Keratinocyte (primary cell): ENCODE data around the gene SMG9. TPM values are rescaled to one million over a fixed set of nuclear protein-coding genes. Genes with fewer than 3 reads are reported as not detected.

Source experiments
- DNase-seq: peaks from one replicate; pipeline ENCODE4 v3.0.0-alpha.2; 2011; ENCODE audit warnings: low read depth, missing footprints, low spot score
- FAIRE-seq: peaks from 2 replicates; lab custom pipeline; 2011; peaks lifted over from hg19 to GRCh38; lab: Jason Lieb, UNC
- H2AFZ ChIP-seq: 2 replicates; pipeline ENCODE4 v1.6.0; 2012; ENCODE audit warnings: low read length, control low read depth, inconsistent platforms; ENCODE audit not compliant: control insufficient read depth
- H3K27ac ChIP-seq: 2 replicates; pipeline ENCODE4 v1.5.1; 2011; ENCODE audit warnings: low read length; ENCODE audit not compliant: control insufficient read depth, insufficient read depth
- H3K27me3 ChIP-seq: 3 replicates; pipeline ENCODE4 v1.6.0; 2011; ENCODE audit warnings: low read length; ENCODE audit not compliant: control insufficient read depth, insufficient read depth; ENCODE audit errors: extremely low read depth
- H3K36me3 ChIP-seq, 2 experiments: 2 replicates in 1 of 2; 3 replicates in 1 of 2; pipeline ENCODE4 v1.5.1; 2011; ENCODE audit warnings: low read length in 2 of 2, mild to moderate bottlenecking in 1 of 2; ENCODE audit not compliant: control insufficient read depth in 2 of 2, insufficient read depth in 2 of 2; ENCODE audit errors: extremely low read depth in 1 of 2
- H3K4me1 ChIP-seq: 3 replicates; pipeline ENCODE4 v1.5.1; 2011; ENCODE audit warnings: low read length; ENCODE audit not compliant: control insufficient read depth, insufficient read depth; ENCODE audit errors: extremely low read depth
- H3K4me2 ChIP-seq: 3 replicates; pipeline ENCODE4 v1.6.0; 2011; ENCODE audit warnings: low read depth, low read length; ENCODE audit not compliant: control insufficient read depth, insufficient read depth; ENCODE audit errors: extremely low read depth
- H3K4me3 ChIP-seq, 3 experiments: fragments of 200-600 bp in 1 of 3; sonication (generic) in 1 of 3; 2 replicates in 2 of 3; 3 replicates in 1 of 3; pipeline ENCODE4 v1.5.1; 2011 to 2016; ENCODE audit warnings: low read length in 3 of 3, mild to moderate bottlenecking in 3 of 3, control low read depth in 2 of 3, inconsistent platforms in 1 of 3, low read depth in 1 of 3, mixed read lengths in 1 of 3, mixed run types in 1 of 3, moderate library complexity in 1 of 3; ENCODE audit not compliant: control insufficient read depth in 2 of 3, insufficient read depth in 2 of 3; ENCODE audit errors: extremely low read depth in 1 of 3
- H3K79me2 ChIP-seq: 2 replicates; pipeline ENCODE4 v1.6.0; 2012; ENCODE audit warnings: low read length; ENCODE audit not compliant: control insufficient read depth, insufficient read depth
- H3K9ac ChIP-seq: 3 replicates; pipeline ENCODE4 v1.6.0; 2011; ENCODE audit warnings: low read length; ENCODE audit not compliant: control insufficient read depth, insufficient read depth; ENCODE audit errors: extremely low read depth
- H3K9me1 ChIP-seq: 3 replicates; pipeline ENCODE4 v1.6.0; 2011; ENCODE audit warnings: low read length; ENCODE audit not compliant: control insufficient read depth, insufficient read depth; ENCODE audit errors: extremely low read depth
- H3K9me3 ChIP-seq: 2 replicates; pipeline ENCODE4 v1.5.1; 2012; ENCODE audit warnings: low read depth, low read length; ENCODE audit not compliant: control insufficient read depth
- H4K20me1 ChIP-seq: 3 replicates; pipeline ENCODE4 v1.6.0; 2011; ENCODE audit warnings: low read length; ENCODE audit not compliant: control insufficient read depth, insufficient read depth; ENCODE audit errors: extremely low read depth
- EZH2 ChIP-seq: IDR thresholded peaks from one replicate; pipeline ENCODE4 v1.6.1; 2012; ENCODE audit warnings: inconsistent platforms, mild to moderate bottlenecking, low read length, moderate library complexity
- dilution Hi-C: fragments of 300-500 bp; cut with MboI; formaldehyde crosslinking; loops from one replicate; pipeline ENCODE4 v1.7.0; 2020; ENCODE audit warnings: low sequenced_read_pairs; ENCODE audit not compliant: extremely low pct_ligation_motif_present
- polyA plus RNA-seq, 5 experiments: library from polyadenylated mRNA; depleted of rRNA in 3 of 5; stranded (reverse) in 3 of 5; stranded (forward) in 1 of 5; unstranded in 1 of 5; fragments of >200 nt; gene quantifications; 1 replicate in 1 of 5; 2 replicates in 3 of 5; 3 replicates in 1 of 5; pipeline versions ENCODE4 v1.2.1 to v1.2.3, GENCODE V29; 2011 to 2012; ENCODE audit warnings: missing spikeins in 2 of 5, low read depth in 1 of 5, low replicate concordance in 1 of 5
- TF ChIP-seq, protein P1 (sequence below), 3 experiments: IDR thresholded peaks in 1 of 3; conservative IDR thresholded peaks in 1 of 3; optimal IDR thresholded peaks in 1 of 3; 2 replicates in 2 of 3; 3 replicates in 1 of 3; pipeline versions ENCODE3 to v1.5.1; 2011; ENCODE audit warnings: low read length in 3 of 3, mild to moderate bottlenecking in 3 of 3, moderate library complexity in 2 of 3, control low read depth in 1 of 3, inconsistent platforms in 1 of 3; ENCODE audit not compliant: insufficient read depth in 2 of 3; ENCODE audit errors: extremely low read depth in 1 of 3

SMG9 gene
- polyA plus RNA-seq, 1 donor (not counting 4 experiments of a cell fraction or from before 2014, with no cell fraction given): 15.6 TPM

DNA sequence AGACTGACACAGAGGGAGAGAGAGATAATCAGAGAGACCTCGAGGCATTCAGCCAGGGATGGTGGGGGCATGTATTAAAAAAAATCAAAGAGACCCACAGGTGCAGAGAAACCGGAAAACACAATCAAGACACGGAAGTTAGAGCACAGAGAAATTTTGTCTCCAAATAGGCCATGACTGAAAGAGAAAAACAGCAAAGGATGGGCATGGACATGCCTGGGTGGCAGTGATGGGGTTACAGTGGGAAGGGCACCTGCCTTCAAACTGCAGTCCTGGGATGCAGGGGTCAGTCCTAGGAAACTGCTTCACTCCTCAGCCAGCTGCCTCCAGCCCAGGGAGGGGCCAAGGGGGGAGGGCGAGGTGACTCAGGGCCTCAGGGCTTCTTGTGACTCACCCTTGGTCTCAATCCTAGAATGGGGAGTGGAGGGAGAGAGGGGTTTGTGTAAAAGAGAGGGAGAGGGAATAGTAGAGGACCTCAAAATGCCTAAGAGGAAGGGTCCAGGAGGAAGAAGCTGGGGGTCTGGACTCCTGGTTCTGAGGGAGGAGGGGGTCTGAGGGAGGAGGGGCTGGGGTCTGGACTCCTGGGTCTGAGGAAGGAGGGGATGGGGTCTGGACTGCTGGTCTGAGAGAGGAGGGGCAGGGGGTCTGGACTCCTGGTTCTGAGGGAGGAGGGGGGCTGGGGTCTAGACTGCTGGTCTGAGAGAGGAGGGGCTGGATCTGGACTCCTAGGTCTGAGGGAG is 29.6 kb upstream of the SMG9 start:
- Histone ChIP-seq H3K9me3 (no peaks in the 10 kb centered on the region), H2AFZ (no peak overlapping the region), H3K4me2 (peak overlapping the region; percentile 68), H3K4me3 (peak overlapping the region in 1 of 3 experiments; percentile 15), H3K9me1 (no peaks in the 10 kb centered on the region), H3K36me3 (no peaks in the 10 kb centered on the region), H4K20me1 (no peaks in the 10 kb centered on the region), H3K27me3 (no peaks in the 10 kb centered on the region), H3K9ac (peak overlapping the region; percentile 57), H3K27ac (peak overlapping the region; percentile 63), H3K4me1 (peaks cover 52% of the 10 kb centered on the region), H3K79me2 (peaks cover 3% of the 10 kb centered on the region)
- no peak for TF ChIP-seq EZH2
- TF ChIP-seq, protein P1, sequence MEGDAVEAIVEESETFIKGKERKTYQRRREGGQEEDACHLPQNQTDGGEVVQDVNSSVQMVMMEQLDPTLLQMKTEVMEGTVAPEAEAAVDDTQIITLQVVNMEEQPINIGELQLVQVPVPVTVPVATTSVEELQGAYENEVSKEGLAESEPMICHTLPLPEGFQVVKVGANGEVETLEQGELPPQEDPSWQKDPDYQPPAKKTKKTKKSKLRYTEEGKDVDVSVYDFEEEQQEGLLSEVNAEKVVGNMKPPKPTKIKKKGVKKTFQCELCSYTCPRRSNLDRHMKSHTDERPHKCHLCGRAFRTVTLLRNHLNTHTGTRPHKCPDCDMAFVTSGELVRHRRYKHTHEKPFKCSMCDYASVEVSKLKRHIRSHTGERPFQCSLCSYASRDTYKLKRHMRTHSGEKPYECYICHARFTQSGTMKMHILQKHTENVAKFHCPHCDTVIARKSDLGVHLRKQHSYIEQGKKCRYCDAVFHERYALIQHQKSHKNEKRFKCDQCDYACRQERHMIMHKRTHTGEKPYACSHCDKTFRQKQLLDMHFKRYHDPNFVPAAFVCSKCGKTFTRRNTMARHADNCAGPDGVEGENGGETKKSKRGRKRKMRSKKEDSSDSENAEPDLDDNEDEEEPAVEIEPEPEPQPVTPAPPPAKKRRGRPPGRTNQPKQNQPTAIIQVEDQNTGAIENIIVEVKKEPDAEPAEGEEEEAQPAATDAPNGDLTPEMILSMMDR (optimal IDR thresholded peaks at IDR 0.05 in 1 of 3, IDR thresholded peaks at IDR 0.05 in 1 of 3, conservative IDR thresholded peaks at IDR 0.05 in 1 of 3; ENCODE audit: extremely low read depth in 1 of 3, insufficient read depth in 2 of 3, low read length in 3 of 3): no peak
- dilution Hi-C loops: no loop called here
- DNase-seq (no peak), FAIRE-seq (peak; percentile 57)

DNA sequence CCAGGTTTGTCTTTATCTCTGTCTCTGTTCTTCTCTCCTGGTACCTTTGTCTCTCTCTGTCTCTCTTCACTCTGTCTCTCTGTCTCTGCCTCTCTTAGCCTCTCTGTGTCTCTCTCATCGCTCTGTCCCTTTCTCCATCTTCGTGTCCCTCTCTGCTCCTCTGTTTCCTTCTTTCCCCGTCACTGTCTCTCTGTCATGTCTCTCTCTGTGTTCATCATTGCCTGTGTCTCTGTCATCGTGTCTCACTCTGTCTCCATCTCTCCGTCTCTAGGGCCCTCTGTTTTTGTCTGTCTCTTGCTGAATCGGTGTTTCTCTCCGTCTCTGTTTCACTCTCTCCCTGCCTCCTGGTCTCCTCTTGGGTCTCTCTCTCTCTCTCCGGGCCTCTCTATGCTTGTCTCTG is 28.9 kb upstream of the SMG9 start:
- no peak overlapping the region for H2AFZ ChIP-seq
- H4K20me1 ChIP-seq: no peaks in the 10 kb centered on the region
- no peaks in the 10 kb centered on the region for H3K9me1 ChIP-seq
- H3K36me3 ChIP-seq: no peaks in the 10 kb centered on the region
- H3K79me2 ChIP-seq: peaks cover 3% of the 10 kb centered on the region
- TF ChIP-seq EZH2: no peak
- TF ChIP-seq, protein P1 (optimal IDR thresholded peaks at IDR 0.05 in 1 of 3, IDR thresholded peaks at IDR 0.05 in 1 of 3, conservative IDR thresholded peaks at IDR 0.05 in 1 of 3; ENCODE audit: extremely low read depth in 1 of 3, insufficient read depth in 2 of 3, low read length in 3 of 3): no peak
- dilution Hi-C loops: no loop called here
- H3K9ac ChIP-seq: no peak overlapping the region
- no peak for DNase-seq
- no peaks in the 10 kb centered on the region for H3K27me3 ChIP-seq
- FAIRE-seq: no peak
- H3K4me1 ChIP-seq: peaks cover 57% of the 10 kb centered on the region
- H3K4me2 ChIP-seq: no peak overlapping the region
- H3K9me3 ChIP-seq: no peaks in the 10 kb centered on the region
- H3K27ac ChIP-seq: peak overlapping the region; percentile 58
- H3K4me3 ChIP-seq: no peak overlapping the region
